ENCODE data around the gene CPT1C. TPM values are rescaled to one million over a fixed set of nuclear protein-coding genes. Genes with fewer than 3 reads are reported as not detected.

The CPT1C gene
- polyA plus RNA-seq, 1 donor (not counting 4 experiments of a cell fraction or from before 2014, with no cell fraction given): 0.41 TPM

DNA sequence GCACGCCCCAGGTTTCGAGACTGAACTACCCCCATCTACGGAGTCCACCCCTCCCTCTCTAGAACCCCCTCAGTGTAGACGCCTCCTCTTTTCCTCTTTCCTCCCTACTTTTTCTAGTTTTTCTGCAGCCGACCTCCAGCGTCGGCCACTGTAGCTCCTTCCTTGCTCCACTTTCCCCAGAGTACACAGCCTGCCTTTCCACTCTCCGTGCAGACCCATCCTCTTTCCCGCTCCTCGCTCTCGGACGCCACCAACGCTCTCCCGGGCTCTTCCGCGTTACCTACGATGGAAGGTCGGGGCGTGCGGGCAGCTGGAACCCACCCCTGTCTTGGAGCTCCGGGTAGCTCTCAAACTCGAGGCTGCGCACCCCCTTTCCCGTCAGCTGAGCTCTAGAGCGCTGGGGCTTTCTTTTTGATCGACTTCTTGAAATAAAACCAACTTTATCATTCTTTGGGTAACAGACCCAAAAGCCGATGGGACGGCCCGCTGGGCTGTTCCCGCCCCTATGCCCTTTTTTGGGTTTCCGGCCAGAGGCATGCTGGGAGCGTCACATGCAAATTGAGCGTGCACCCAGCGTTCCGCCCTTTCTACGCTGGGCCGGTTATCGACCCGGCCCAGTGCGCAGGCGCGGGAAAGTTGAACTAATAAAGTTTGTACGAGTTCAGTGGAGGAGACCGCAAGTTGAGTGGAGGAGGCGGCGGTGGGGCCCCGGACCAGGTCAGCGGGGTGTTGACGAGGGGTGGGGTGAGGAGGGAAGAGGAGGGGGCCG is 25.4 kb upstream of the CPT1C start, which contains the start of the genes BCL2L12 and IRF3:
TSS of gene BCL2L12 (plus strand) at position 583 of the 769 bp plus-strand sequence. CDS start 760 bp downstream, outside the sequence.
TSS of gene IRF3 (minus strand) at position 507 of the 769 bp plus-strand sequence. CDS start 1,019 bp downstream, outside the sequence.
- Histone ChIP-seq H3K4me1 (ENCODE audit: control insufficient read depth, extremely low read depth, insufficient read depth, low read length) (peaks cover 12% of the 10 kb centered on the region), H3K27me3 (ENCODE audit: control insufficient read depth, extremely low read depth, insufficient read depth, low read length) (no peaks in the 10 kb centered on the region), H3K4me2 (ENCODE audit: control insufficient read depth, extremely low read depth, insufficient read depth, low read depth, low read length) (peak within 1 kb of the TSS; percentile 96), H3K9me3 (ENCODE audit: control insufficient read depth, low read depth, low read length) (no peaks in the 10 kb centered on the region), H3K9ac (ENCODE audit: control insufficient read depth, extremely low read depth, insufficient read depth, low read length) (peak within 1 kb of the TSS; percentile 93), H3K36me3 (ENCODE audit: control insufficient read depth in 2 of 2, extremely low read depth in 1 of 2, insufficient read depth in 2 of 2, low read length in 2 of 2) (peaks cover 8 to 23% of the 10 kb centered on the region in 2 experiments), H3K4me3 (ENCODE audit: control insufficient read depth in 2 of 3, extremely low read depth in 1 of 3, insufficient read depth in 2 of 3, low read depth in 1 of 3, low read length in 3 of 3) (peak within 1 kb of the TSS; percentile 61 to 93 (median 85)), H3K27ac (ENCODE audit: control insufficient read depth, insufficient read depth, low read length) (peak within 1 kb of the TSS; percentile 90), H2AFZ (ENCODE audit: control insufficient read depth, low read length) (peak within 1 kb of the TSS; percentile 82), H4K20me1 (ENCODE audit: control insufficient read depth, extremely low read depth, insufficient read depth, low read length) (peaks cover 11% of the 10 kb centered on the region), H3K79me2 (ENCODE audit: control insufficient read depth, insufficient read depth, low read length) (peaks cover 32% of the 10 kb centered on the region), H3K9me1 (ENCODE audit: control insufficient read depth, extremely low read depth, insufficient read depth, low read length) (no peaks in the 10 kb centered on the region)
- TF ChIP-seq, protein P1, sequence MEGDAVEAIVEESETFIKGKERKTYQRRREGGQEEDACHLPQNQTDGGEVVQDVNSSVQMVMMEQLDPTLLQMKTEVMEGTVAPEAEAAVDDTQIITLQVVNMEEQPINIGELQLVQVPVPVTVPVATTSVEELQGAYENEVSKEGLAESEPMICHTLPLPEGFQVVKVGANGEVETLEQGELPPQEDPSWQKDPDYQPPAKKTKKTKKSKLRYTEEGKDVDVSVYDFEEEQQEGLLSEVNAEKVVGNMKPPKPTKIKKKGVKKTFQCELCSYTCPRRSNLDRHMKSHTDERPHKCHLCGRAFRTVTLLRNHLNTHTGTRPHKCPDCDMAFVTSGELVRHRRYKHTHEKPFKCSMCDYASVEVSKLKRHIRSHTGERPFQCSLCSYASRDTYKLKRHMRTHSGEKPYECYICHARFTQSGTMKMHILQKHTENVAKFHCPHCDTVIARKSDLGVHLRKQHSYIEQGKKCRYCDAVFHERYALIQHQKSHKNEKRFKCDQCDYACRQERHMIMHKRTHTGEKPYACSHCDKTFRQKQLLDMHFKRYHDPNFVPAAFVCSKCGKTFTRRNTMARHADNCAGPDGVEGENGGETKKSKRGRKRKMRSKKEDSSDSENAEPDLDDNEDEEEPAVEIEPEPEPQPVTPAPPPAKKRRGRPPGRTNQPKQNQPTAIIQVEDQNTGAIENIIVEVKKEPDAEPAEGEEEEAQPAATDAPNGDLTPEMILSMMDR (optimal IDR thresholded peaks at IDR 0.05 in 1 of 3, IDR thresholded peaks at IDR 0.05 in 1 of 3, conservative IDR thresholded peaks at IDR 0.05 in 1 of 3; ENCODE audit: extremely low read depth in 1 of 3, insufficient read depth in 2 of 3, low read length in 3 of 3): peak in 1 of 3 experiments; percentile 17
- TF ChIP-seq EZH2 (IDR thresholded peaks at IDR 0.05; ENCODE audit: low read length): no peak
- peak; percentile 80 for DNase-seq (ENCODE audit: low read depth, low spot score)
- FAIRE-seq: peak; percentile 73
- dilution Hi-C loops (cut with MboI; ENCODE audit: extremely low pct_ligation_motif_present, low sequenced_read_pairs): no loop called here

DNA sequence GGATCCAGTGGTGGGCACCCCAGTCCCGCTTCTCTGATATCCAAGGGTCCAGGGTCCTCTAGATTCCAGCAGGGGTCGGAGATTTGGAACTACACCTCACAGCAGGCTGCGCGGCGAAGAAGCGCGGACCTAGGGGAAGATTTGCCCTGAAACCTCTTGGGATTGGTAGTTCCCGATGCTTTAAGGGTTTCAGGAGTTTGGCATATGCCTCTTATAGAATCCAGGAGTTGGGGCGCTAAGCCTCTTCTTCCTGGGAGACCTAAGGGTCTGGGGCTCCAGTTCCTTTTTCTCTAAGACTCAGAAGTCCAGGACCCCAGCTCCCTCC is 24.8 kb upstream of the CPT1C start:
- Histone ChIP-seq H3K4me2 (ENCODE audit: control insufficient read depth, extremely low read depth, insufficient read depth, low read depth, low read length) (peak overlapping the region; percentile 96), H2AFZ (ENCODE audit: control insufficient read depth, low read length) (peak overlapping the region; percentile 58), H3K79me2 (ENCODE audit: control insufficient read depth, insufficient read depth, low read length) (peaks cover 32% of the 10 kb centered on the region), H3K9me3 (ENCODE audit: control insufficient read depth, low read depth, low read length) (no peaks in the 10 kb centered on the region), H3K9ac (ENCODE audit: control insufficient read depth, extremely low read depth, insufficient read depth, low read length) (peak overlapping the region; percentile 93), H3K4me3 (ENCODE audit: control insufficient read depth in 2 of 3, extremely low read depth in 1 of 3, insufficient read depth in 2 of 3, low read depth in 1 of 3, low read length in 3 of 3) (peak overlapping the region; percentile 61 to 93 (median 85)), H3K36me3 (ENCODE audit: control insufficient read depth in 2 of 2, extremely low read depth in 1 of 2, insufficient read depth in 2 of 2, low read length in 2 of 2) (peaks cover 8 to 22% of the 10 kb centered on the region in 2 experiments), H3K4me1 (ENCODE audit: control insufficient read depth, extremely low read depth, insufficient read depth, low read length) (peaks cover 12% of the 10 kb centered on the region), H4K20me1 (ENCODE audit: control insufficient read depth, extremely low read depth, insufficient read depth, low read length) (peaks cover 11% of the 10 kb centered on the region), H3K9me1 (ENCODE audit: control insufficient read depth, extremely low read depth, insufficient read depth, low read length) (no peaks in the 10 kb centered on the region), H3K27me3 (ENCODE audit: control insufficient read depth, extremely low read depth, insufficient read depth, low read length) (no peaks in the 10 kb centered on the region), H3K27ac (ENCODE audit: control insufficient read depth, insufficient read depth, low read length) (peak overlapping the region; percentile 90)
- DNase-seq (ENCODE audit: low read depth, low spot score): no peak
- TF ChIP-seq, protein P1 (optimal IDR thresholded peaks at IDR 0.05 in 1 of 3, IDR thresholded peaks at IDR 0.05 in 1 of 3, conservative IDR thresholded peaks at IDR 0.05 in 1 of 3; ENCODE audit: extremely low read depth in 1 of 3, insufficient read depth in 2 of 3, low read length in 3 of 3): no peak
- TF ChIP-seq EZH2 (IDR thresholded peaks at IDR 0.05; ENCODE audit: low read length): no peak
- dilution Hi-C loops (cut with MboI; ENCODE audit: extremely low pct_ligation_motif_present, low sequenced_read_pairs): no loop called here
- FAIRE-seq: no peak

Measured in keratinocyte (primary cell).